Choroid plexus epithelial cell (primary cell): Measurements from ENCODE around the gene ATF7.

ENCODE experiments used
- DNase-seq: peaks from one replicate; pipeline ENCODE4 v3.0.0-alpha.2; 2010; ENCODE audit warnings: low read depth
- H3K4me3 ChIP-seq: 2 replicates; pipeline ENCODE4 v1.5.1; 2011; ENCODE audit warnings: low read depth, mild to moderate bottlenecking, control low read depth, low read length, moderate library complexity
- CTCF ChIP-seq: conservative IDR thresholded peaks from 2 replicates; pipeline ENCODE4 v1.5.1; 2011; ENCODE audit warnings: low read depth, mild to moderate bottlenecking, control low read depth, inconsistent platforms, low read length, moderate library complexity

ATF7 gene

GRCh38 chr12:53506450-53506785 lies 119.8 kb downstream of the ATF7 start:
- TF ChIP-seq CTCF, result no peak
- H3K4me3 ChIP-seq, result no peak overlapping the region
- no peak for DNase-seq

DNA sequence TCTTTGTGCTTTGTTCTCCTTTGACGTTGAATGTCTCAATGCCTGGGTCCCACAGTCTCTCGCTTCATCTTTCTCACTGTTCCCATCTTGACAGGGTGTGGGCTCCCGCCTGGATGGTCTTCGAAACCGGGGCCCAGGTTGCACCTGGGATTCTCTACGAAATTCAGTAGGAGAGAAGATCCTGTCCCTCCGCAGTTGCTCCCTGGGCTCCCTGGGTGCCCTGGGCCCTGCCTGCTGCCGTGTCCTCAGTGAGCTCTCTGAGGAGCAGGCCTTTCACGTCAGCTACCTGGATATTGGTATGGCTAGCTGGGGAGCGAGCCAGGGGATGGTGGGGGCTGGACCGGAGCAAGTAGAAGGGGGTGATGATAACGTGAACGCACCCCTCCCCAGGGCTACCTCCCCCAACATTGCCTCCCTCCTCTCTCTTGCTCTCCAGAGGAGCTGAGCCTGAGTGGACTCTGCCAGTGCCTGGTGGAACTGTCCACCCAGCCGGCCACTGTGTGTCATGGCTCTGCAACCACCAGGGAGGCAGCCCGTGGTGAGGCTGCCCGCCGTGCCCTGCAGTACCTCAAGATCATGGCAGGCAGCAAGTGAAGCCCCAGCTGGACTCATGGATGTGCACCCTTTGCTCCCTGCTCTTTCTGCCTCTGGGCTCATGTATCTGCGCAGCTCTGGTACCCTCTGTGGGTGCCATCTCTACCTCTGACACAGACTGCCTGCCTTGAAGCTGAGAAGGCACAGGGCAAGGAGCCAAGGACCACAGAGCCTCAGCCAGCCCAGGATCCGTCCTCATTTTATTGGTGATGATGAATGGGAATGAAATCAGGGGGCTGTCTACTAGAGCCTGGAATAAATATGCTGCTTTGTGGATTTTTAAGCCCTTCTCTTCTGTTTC lies 120.4 kb downstream of the ATF7 start:
- H3K4me3 ChIP-seq, result no peak overlapping the region
- DNase-seq, result no peak
- TF ChIP-seq CTCF, result no peak

DNA sequence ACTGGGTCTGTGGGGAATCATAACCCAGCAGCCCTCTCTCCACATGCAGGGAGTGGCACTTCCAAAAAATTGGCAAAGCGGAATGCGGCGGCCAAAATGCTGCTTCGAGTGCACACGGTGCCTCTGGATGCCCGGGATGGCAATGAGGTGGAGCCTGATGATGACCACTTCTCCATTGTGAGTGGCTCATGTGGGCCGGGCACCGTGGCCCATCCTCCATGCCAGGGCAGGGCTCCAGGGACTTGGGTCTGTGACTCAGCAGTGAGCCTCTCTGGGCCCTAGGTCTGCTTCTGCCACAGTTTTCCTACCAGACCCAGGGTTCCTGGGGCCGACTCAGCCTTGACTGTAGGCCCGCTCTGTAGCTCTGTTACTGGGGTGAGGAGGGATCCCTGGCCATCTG lies 121.1 kb downstream of the ATF7 start:
- DNase-seq, result no peak
- no peak for TF ChIP-seq CTCF
- no peak overlapping the region for H3K4me3 ChIP-seq

DNA sequence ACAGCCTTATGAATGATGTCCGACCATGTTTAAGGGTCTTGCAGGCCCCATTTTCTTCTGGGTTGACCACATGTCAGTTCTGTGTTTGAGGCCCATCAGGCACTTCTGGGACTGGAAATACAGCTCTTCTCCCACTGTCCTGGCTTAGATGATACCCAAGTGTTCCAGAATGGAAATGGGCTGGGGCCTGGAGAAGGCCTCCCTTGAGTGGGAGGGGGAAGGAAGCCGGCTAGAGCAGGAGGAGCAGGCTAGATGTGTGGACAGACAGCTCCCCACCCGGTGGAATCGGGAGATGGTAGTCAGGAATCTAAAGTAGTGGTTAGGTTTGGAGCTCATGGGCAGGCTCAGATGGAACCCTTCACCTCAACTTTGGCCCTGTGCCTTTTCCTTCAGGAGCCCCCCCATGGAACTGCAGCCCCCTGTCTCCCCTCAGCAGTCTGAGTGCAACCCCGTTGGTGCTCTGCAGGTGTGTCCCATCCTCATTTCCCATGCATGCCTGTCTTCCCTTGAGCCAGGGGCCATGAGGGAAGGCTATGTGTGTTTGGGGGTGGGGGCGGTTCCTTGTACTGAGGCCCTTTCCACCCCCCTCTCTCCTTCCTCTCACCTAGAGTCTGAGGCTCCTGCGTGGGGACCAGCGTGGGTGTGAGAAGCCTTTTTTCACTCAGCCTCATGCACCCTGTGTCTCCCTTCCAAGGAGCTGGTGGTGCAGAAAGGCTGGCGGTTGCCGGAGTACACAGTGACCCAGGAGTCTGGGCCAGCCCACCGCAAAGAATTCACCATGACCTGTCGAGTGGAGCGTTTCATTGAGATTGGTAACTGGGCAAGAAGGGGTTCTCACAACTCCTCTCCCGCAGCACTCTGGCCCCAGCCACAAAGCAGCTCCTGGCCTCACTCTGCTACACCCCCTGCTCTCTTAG lies 121.9 kb downstream of the ATF7 start:
- no peak for DNase-seq
- TF ChIP-seq CTCF, result no peak

GRCh38 chr12:53502983-53503728 lies 123.0 kb downstream of the ATF7 start:
- H3K4me3 ChIP-seq, result no peak overlapping the region
- DNase-seq, result no peak
- no peak for TF ChIP-seq CTCF

More for the DNA sequence above, 121.9 kb downstream of the ATF7 start:
- H3K4me3 ChIP-seq, result no peak overlapping the region

DNA sequence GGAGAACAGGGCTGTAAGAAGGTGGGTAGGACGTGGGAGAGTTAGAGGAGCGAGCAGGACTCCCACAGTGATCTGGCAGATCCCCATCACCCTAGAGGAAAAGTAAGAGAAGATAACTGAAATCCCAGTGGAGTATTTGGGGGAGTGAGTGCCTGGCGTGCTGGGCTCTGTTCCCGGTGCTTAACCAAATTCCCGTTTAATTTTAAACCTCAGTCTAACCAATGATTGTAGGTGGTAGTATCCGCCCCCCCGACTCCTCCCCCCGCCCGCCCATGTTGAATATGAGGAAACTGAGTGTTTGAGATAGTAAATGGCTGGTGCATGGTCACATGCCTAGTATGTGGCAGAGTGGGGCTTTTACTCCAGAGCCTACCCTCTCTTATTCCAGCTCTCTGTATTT lies 123.9 kb downstream of the ATF7 start:
- no peak overlapping the region for H3K4me3 ChIP-seq
- TF ChIP-seq CTCF, result no peak
- DNase-seq, result no peak
